Stimulated activated CD4-positive, alpha-beta T cell treated with anti-CD3 and anti-CD28 coated beads, Interleukin-15, amount 100 ng/mL, for 1 hour (primary cell): ENCODE measurements around the gene CBX8.
"Not testable (repeated sequence)": the region's sequence is repeated elsewhere in the genome, so short reads cannot be mapped to it uniquely, and the experiment has no call there.

Experiments used
- DNase-seq, 2 donors: peaks; one replicate each; pipeline ENCODE4 v3.0.0-alpha.2; 2020; ENCODE audit warnings: low read depth in 1 of 2, low spot score in 1 of 2

The CBX8 gene

DNA sequence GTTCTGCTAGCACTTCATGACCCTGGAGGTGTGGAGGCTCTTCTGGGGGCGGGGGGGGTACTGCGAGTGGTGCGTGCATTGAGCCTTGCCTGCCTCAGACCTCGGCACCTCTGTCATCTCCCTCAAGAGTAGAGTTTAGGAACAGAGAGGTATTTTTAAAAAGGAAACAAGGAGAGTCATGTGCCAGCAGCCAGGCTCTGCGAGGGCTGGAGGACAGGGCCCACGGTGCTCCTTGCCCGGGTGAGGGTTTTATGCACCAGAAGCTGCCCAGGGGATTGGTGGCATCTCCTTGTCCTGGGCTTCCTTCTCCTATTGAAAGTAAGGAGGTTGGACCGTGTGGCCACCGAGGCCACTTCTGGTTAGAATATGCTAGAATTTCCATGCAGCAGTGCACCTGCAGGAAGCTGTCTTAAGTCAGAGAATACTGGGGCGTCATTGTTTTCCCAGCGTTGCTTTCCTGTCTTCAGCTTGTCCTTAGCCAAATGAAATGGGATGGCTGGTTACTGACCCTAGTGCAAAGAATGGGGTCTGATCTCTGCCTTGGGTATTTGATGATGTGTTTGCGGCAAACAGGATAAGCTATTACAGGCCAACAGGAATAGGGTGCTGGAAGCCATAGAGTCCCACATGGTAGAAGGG, 15.7 kb downstream of the CBX8 start:
- DNase-seq, result no peak

DNA sequence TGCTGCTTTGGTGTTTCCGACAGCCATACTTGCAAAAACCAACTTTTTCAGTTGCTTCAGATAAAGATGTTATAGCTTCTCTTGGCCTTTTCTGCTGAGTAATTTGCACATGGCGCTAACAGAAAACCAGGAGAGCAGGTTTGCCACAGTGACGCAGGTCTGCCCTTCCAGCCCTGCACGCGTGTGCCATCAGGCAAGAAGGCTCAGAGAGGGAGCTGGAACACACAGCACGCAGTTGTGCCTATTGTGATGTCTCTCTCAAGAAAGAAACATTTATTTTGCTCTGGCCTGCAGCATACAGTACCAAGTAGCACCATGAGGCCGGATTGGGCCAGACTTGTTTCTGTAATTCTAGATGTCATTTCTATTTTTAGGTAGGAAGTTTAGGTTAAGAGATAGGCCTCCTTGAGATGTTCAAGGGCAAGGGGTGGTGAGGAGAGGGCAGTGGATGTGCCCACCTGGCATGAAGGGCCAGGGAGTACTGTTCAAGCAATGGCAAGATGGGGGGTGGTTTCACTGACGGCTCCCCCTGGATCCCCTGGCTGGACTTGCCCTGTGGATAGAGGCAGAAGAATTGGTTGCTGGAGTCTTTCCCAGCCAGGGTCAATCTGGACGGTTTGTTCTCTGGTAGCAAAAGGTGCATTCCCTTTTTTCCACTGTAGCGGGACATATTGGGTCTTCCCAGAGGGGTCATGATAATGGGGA, 17.1 kb downstream of the CBX8 start:
- no peak for DNase-seq

DNA sequence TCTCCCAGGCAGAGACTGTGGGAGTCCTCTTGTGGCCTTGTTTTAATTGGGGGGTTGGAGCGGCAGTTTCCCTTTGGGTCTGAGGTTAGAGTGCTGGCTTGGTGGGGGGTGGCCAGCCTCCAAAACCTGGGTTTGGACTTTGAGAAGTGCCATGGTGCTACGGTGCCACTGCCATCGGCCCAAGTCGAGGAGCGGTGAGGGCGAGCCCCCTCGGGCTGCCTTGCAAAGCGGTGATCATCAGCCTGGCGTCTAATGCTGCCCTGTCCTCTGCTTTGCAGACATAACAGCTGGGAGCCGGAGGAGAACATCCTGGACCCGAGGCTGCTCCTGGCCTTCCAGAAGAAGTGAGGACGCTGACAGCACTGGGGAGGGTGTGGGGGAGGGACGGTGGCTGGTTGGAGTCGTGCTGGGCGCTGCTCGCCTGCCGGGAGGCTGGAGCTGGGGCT, 17.8 kb downstream of the CBX8 start:
- DNase-seq, result no peak

GRCh38 chr17:79778504-79779083, 18.3 kb downstream of the CBX8 start:
- no peak for DNase-seq

GRCh38 chr17:79777894-79778503, 18.9 kb downstream of the CBX8 start, which contains the start of gene CBX2:
TSS of gene CBX2 (plus strand) at chr17:79778148. CDS start at chr17:79778236, 88 bp downstream.
- peak; percentile 59 to 82 for DNase-seq

- DNase-seq, result no peak
Observed at GRCh38 chr17:79777120-79777893, 19.6 kb downstream of the CBX8 start.

GRCh38 chr17:79776376-79777119, 20.3 kb downstream of the CBX8 start:
- DNase-seq, result no peak

DNA sequence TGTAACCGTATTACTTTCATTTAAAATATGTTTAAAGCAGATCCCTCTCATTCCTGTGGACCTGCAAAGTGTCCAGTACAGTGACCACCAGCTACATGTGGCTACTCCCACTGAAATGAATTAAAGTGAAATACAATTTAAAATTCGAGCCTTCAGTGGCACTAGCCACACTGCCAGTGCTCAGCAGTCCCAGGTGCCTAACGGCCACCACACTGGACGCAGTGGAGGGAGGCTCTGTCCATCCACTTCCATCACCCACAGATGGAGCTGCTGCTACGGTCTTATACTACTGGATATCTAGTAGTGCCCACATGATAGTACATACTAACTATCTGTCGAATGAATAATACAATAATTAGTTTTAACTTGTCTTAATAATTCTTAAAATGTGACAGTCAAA, 21.2 kb downstream of the CBX8 start:
- no peak for DNase-seq

GRCh38 chr17:79774561-79774975, 22.3 kb downstream of the CBX8 start:
- DNase-seq, result no peak

GRCh38 chr17:79772726-79773125, 24.2 kb downstream of the CBX8 start:
- DNase-seq, result not testable (repeated sequence)

GRCh38 chr17:79771276-79771675, 25.6 kb downstream of the CBX8 start:
- no peak for DNase-seq

GRCh38 chr17:79769570-79770506, 27.0 kb downstream of the CBX8 start:
- no peak for DNase-seq

GRCh38 chr17:79765708-79766107, 31.2 kb downstream of the CBX8 start:
- DNase-seq, result no peak

DNA sequence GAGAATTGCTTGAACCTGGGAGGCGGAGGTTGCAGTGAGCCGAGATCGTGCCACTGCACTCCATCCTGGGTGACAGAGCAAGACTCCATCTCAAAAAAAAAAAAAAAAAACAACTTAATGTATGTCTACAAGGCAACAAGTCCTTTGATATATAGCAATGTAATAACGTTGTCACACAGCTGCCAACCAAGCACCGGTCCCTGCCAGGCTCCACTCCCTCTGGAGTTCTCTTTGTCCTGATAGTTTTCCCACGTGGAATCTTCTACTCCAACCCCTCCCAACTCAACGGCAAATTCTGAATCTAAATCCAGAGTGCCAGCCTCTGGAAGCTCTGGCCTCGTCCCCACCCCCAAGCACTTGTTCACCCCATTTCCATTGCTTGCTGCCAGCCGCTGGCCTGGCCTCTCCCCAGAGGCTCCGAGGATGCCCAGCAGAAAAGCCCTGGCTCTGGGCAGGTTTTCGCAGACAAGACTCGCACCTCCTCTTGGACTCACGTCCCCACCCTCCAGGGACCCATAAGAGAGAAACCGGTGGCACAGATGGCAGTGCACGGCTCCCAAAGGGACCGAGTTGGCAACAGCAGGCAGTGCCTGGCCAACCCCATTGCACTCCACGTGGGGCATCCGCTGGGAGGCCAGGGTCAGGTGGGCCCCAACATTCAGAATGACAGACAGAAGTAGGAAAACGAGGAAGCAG, 34.8 kb downstream of the CBX8 start:
- DNase-seq, result no peak

GRCh38 chr17:79760197-79760906, 36.5 kb downstream of the CBX8 start:
- no peak for DNase-seq

DNA sequence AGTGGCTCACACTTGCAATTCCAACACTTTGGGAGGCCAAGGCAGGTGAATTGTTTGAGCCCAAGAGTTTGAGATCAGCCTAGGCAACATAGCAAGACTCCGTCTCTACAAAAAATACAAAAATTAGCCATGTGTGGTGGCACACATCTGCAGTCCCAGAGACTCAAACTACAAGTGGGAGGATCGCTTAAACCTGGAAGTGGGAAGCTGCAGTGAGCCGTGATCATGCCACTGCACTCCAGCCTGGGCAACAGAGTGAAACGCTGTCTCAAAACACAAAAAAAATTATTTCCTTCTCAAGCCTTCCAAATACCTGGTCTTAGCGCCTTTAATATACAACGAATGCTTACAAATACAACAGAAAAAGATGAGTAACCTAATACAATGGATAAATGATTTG, 38.6 kb downstream of the CBX8 start:
- DNase-seq, result no peak

- DNase-seq, result no peak
Observed at GRCh38 chr17:79757140-79757745, 39.6 kb downstream of the CBX8 start.

DNA sequence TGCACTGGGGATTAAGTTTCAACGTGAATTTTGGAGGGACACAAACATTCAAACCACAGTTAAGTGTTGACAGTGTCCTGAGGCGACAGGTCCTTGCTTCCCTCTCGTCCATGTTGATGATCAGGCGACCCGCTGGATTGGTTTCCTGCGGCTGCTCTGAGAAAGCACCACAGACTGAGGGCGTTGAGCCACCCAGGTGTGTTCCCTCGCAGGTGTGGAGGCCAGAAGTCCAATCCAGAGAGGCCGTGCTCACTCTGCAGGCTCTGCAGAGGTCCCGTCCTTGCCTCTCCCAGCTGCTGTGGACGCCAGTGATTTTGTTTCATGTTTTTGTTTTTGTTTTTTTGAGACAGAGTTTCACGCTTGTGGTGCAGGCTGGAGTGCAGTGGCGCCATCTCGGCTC, 41.3 kb downstream of the CBX8 start:
- DNase-seq, result no peak
